Measurements from ENCODE around the gene XPO5.

DNA sequence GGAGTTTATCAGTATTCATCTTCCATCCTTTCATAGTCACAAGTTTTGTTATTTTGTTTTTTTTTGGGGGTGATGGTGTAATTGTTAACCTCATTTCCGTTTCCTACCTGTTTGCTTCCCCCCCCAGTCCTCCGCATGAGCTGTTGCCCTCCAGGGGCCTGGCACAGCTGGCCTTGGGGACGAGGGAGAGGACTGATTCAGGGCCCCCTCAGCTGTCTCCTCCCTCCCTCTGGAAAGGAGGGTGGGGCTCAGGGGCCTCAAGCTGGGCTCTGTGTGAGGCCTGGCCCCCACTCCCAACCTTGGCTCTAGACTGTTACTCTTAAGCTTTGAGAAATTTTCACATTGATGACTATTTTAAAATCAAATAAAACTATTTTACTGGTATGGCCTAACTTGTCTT lies 69.7 kb downstream of the XPO5 start:
- TF ChIP-seq GATA2 (IDR thresholded peaks at IDR 0.05; ENCODE audit: low read depth, low read length) (no peak), GATA3 (IDR thresholded peaks at IDR 0.05; ENCODE audit: low read depth, low read length) (no peak)

Data from SH-SY5Y (cell line).